GM23338 (cell line): ENCODE results near the gene PRKCI. TPM values are rescaled to one million over a fixed set of nuclear protein-coding genes. Genes with fewer than 3 reads are reported as not detected.
A peak's percentile ranks its signal among the peaks of the same experiment; 100 is the strongest.

Experiments
- ATAC-seq: fragments of 200-7000 bp; cut with Tn5 transposase; 3 replicates; pipeline ENCODE4 v1.9.1; 2020
- DNase-seq: peaks from one replicate; pipeline ENCODE4 v3.0.0-alpha.2; 2015; ENCODE audit warnings: low spot score
- H2AFZ ChIP-seq: fragments of 200-600 bp; sonication (generic); 2 replicates; pipeline ENCODE4 v1.8.0; 2016; ENCODE audit warnings: antibody characterized with exemption, mild to moderate bottlenecking, moderate library complexity
- H3F3A ChIP-seq: fragments of 200-600 bp; sonication (generic); replicated peaks from 2 replicates; pipeline ENCODE4 v1.8.0; 2017; ENCODE audit warnings: antibody characterized with exemption, mixed run types, low read depth
- H3K27ac ChIP-seq: fragments of 200-600 bp; sonication (generic); 2 replicates; pipeline ENCODE4 v1.6.1; 2016; ENCODE audit warnings: low read depth
- H3K27me3 ChIP-seq: fragments of 200-600 bp; sonication (generic); 2 replicates; pipeline ENCODE4 v1.8.0; 2016; ENCODE audit warnings: mild to moderate bottlenecking, mixed run types, moderate library complexity; ENCODE audit not compliant: insufficient read depth
- H3K36me3 ChIP-seq: fragments of 200-600 bp; sonication (generic); 2 replicates; pipeline ENCODE4 v1.8.0; 2016; ENCODE audit warnings: mild to moderate bottlenecking; ENCODE audit not compliant: insufficient read depth
- H3K4me1 ChIP-seq: fragments of 200-600 bp; sonication (generic); 2 replicates; pipeline ENCODE4 v1.8.0; 2016; ENCODE audit warnings: mild to moderate bottlenecking, moderate library complexity; ENCODE audit not compliant: insufficient read depth
- H3K4me2 ChIP-seq: fragments of 200-600 bp; sonication (generic); 2 replicates; pipeline ENCODE4 v1.7.1; 2017; ENCODE audit warnings: mixed run types
- H3K4me3 ChIP-seq: fragments of 200-600 bp; sonication (generic); 2 replicates; pipeline ENCODE4 v1.6.1; 2016; ENCODE audit warnings: mixed run types
- H3K79me2 ChIP-seq: fragments of 200-600 bp; sonication (generic); replicated peaks from 2 replicates; pipeline ENCODE4 v1.8.0; 2017; ENCODE audit warnings: mild to moderate bottlenecking; ENCODE audit not compliant: insufficient read depth
- H3K9me2 ChIP-seq: fragments of 200-600 bp; sonication (generic); 2 replicates; pipeline ENCODE4 v1.8.0; 2017; ENCODE audit not compliant: insufficient read depth
- H4K20me1 ChIP-seq: fragments of 200-600 bp; sonication (generic); replicated peaks from 2 replicates; pipeline ENCODE4 v1.8.0; 2017; ENCODE audit warnings: mild to moderate bottlenecking; ENCODE audit not compliant: insufficient read depth
- H3K27ac Mint-ChIP-seq: 2 replicates; pipeline ENCODE4 v1.8.0; 2020; ENCODE audit warnings: inconsistent platforms, mild to moderate bottlenecking, moderate library complexity, mixed read lengths
- H3K27me3 Mint-ChIP-seq: 3 replicates; pipeline ENCODE4 v1.8.0; 2022; ENCODE audit warnings: low read depth, mild to moderate bottlenecking, moderate library complexity, mixed read lengths, inconsistent platforms; ENCODE audit not compliant: insufficient read depth, poor library complexity
- H3K36me3 Mint-ChIP-seq: 3 replicates; pipeline ENCODE4 v1.8.0; 2021; ENCODE audit warnings: low read depth, mild to moderate bottlenecking, inconsistent platforms, moderate library complexity, mixed read lengths
- H3K4me1 Mint-ChIP-seq: 3 replicates; pipeline ENCODE4 v1.8.0; 2020; ENCODE audit warnings: mild to moderate bottlenecking, inconsistent platforms, mixed read lengths
- H3K4me3 Mint-ChIP-seq: 3 replicates; pipeline ENCODE4 v1.8.0; 2021; ENCODE audit warnings: moderate library complexity, mild to moderate bottlenecking, inconsistent platforms, mixed read lengths
- H3K9me3 Mint-ChIP-seq: 3 replicates; pipeline ENCODE4 v1.8.0; 2020; ENCODE audit warnings: moderate library complexity, mild to moderate bottlenecking, inconsistent platforms, mixed read lengths
- EZH2phosphoT487 ChIP-seq: fragments of 200-600 bp; sonication (generic); IDR thresholded peaks from one replicate; pipeline ENCODE4 v1.8.1; 2018; ENCODE audit warnings: antibody characterized with exemption; ENCODE audit not compliant: unreplicated experiment
- JUNB ChIP-seq: IDR thresholded peaks from one replicate; pipeline ENCODE4 v1.6.1; 2016; ENCODE audit warnings: antibody characterized with exemption; ENCODE audit not compliant: unreplicated experiment
- ZNF331 ChIP-seq: fragments of 250-450 bp; sonication (Bioruptor Pico); IDR thresholded peaks from 2 replicates; pipeline ENCODE4 v1.5.0; 2020; ENCODE audit warnings: low read depth, mild to moderate bottlenecking, moderate library complexity
- polyA plus RNA-seq: library from polyadenylated mRNA; unstranded; fragments of >200 nt; fragmentation: Nextera tagmentation; extraction: Ambion mirVana; gene quantifications from 2 replicates; pipeline ENCODE4 v1.2.1, GENCODE V29; 2016
- total RNA-seq: library from RNA; depleted of rRNA; stranded (reverse); fragments of >200 nt; shearing (Covaris generic); gene quantifications from 2 replicates; pipeline ENCODE4 v1.2.3, GENCODE V29; 2014
- TF ChIP-seq, protein P1 (sequence below): fragments of 250-450 bp; sonication (Bioruptor Pico); IDR thresholded peaks from 2 replicates; pipeline ENCODE4 v1.5.0; 2020; ENCODE audit warnings: mild to moderate bottlenecking, moderate library complexity
- TF ChIP-seq, protein P2 (sequence below): IDR thresholded peaks from 2 replicates; pipeline ENCODE4 v1.6.1; 2016; ENCODE audit warnings: antibody characterized with exemption
- TF ChIP-seq, protein P3 (sequence below), 2 experiments: fragments of 200-600 bp in 1 of 2; sonication (generic) in 1 of 2; conservative IDR thresholded peaks; 2 replicates each; pipeline versions ENCODE4 v1.5.1 to v1.6.1; 2016 to 2017; ENCODE audit warnings: antibody characterized with exemption in 2 of 2, low read depth in 2 of 2, mild to moderate bottlenecking in 2 of 2, moderate library complexity in 1 of 2

The PRKCI gene
- total and polyA plus RNA-seq, 2 experiments from 2014 or later, result 58.0 to 119 TPM

DNA sequence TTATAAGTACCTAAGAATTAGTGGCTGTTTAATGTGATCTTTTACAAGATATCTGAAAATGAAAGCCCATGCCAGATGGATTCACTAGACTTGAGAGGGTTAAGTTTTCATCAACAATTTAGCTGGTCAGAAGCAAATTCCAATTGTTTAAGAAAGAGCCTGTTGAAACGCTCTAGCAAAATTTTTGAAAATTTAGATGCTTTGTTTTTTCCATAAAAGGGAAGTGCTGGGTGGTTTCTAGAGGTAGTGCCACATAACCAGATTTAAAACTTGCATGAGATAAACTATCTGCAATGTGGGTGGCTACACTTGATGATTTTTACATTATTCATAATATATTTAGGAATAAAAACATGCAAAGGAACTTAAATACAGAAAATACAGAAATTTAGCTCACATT lies 86.8 kb downstream of the PRKCI start (continued):
- TF ChIP-seq, protein P1, sequence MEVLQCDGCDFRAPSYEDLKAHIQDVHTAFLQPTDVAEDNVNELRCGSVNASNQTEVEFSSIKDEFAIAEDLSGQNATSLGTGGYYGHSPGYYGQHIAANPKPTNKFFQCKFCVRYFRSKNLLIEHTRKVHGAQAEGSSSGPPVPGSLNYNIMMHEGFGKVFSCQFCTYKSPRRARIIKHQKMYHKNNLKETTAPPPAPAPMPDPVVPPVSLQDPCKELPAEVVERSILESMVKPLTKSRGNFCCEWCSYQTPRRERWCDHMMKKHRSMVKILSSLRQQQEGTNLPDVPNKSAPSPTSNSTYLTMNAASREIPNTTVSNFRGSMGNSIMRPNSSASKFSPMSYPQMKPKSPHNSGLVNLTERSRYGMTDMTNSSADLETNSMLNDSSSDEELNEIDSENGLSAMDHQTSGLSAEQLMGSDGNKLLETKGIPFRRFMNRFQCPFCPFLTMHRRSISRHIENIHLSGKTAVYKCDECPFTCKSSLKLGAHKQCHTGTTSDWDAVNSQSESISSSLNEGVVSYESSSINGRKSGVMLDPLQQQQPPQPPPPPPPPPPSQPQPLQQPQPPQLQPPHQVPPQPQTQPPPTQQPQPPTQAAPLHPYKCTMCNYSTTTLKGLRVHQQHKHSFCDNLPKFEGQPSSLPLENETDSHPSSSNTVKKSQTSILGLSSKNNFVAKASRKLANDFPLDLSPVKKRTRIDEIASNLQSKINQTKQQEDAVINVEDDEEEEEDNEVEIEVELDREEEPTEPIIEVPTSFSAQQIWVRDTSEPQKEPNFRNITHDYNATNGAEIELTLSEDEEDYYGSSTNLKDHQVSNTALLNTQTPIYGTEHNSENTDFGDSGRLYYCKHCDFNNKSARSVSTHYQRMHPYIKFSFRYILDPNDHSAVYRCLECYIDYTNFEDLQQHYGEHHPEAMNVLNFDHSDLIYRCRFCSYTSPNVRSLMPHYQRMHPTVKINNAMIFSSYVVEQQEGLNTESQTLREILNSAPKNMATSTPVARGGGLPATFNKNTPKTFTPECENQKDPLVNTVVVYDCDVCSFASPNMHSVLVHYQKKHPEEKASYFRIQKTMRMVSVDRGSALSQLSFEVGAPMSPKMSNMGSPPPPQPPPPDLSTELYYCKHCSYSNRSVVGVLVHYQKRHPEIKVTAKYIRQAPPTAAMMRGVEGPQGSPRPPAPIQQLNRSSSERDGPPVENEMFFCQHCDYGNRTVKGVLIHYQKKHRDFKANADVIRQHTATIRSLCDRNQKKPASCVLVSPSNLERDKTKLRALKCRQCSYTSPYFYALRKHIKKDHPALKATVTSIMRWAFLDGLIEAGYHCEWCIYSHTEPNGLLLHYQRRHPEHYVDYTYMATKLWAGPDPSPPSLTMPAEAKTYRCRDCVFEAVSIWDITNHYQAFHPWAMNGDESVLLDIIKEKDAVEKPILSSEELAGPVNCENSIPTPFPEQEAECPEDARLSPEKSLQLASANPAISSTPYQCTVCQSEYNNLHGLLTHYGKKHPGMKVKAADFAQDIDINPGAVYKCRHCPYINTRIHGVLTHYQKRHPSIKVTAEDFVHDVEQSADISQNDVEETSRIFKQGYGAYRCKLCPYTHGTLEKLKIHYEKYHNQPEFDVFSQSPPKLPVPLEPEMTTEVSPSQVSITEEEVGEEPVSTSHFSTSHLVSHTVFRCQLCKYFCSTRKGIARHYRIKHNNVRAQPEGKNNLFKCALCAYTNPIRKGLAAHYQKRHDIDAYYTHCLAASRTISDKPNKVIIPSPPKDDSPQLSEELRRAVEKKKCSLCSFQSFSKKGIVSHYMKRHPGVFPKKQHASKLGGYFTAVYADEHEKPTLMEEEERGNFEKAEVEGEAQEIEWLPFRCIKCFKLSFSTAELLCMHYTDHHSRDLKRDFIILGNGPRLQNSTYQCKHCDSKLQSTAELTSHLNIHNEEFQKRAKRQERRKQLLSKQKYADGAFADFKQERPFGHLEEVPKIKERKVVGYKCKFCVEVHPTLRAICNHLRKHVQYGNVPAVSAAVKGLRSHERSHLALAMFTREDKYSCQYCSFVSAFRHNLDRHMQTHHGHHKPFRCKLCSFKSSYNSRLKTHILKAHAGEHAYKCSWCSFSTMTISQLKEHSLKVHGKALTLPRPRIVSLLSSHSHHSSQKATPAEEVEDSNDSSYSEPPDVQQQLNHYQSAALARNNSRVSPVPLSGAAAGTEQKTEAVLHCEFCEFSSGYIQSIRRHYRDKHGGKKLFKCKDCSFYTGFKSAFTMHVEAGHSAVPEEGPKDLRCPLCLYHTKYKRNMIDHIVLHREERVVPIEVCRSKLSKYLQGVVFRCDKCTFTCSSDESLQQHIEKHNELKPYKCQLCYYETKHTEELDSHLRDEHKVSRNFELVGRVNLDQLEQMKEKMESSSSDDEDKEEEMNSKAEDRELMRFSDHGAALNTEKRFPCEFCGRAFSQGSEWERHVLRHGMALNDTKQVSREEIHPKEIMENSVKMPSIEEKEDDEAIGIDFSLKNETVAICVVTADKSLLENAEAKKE (CRISPR knock-in tag), result no peak

DNA sequence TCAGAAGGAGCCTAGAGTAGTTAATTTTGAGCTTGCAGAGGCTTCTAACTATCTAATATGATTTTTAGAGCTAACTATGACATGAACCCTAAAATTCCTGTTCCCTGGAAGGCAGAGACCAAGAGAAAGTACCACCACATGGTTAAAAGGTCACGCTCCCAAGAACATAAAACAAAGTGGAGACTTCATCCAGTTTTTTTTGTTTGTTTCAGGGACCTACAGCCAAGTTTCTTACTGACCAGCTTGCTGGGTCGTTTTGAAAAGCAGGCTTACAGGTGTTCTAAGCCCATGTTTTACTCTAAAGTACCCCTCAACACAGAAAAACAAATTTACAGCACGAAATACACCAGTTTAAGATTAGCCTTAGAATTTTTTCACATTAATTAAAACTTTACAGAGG lies 95.7 kb downstream of the PRKCI start:
- Mint-ChIP-seq H3K36me3 (no peaks in the 10 kb centered on the region), H3K27me3 (peaks cover 5% of the 10 kb centered on the region), H3K4me3 (no peak overlapping the region), H3K27ac (no peak overlapping the region), H3K4me1 (peaks cover 33% of the 10 kb centered on the region), H3K9me3 (no peaks in the 10 kb centered on the region; the same call in 2 of the 3 replicates)
- Histone ChIP-seq H3K27ac (no peak overlapping the region), H3K36me3 (no peaks in the 10 kb centered on the region), H3K4me3 (no peak overlapping the region), H3K27me3 (peaks cover 5% of the 10 kb centered on the region; the same call in 1 of the 2 replicates), H4K20me1 (no peaks in the 10 kb centered on the region), H3K79me2 (no peaks in the 10 kb centered on the region), H3K9me2 (no peaks in the 10 kb centered on the region), H3K4me2 (no peak overlapping the region), H2AFZ (peak overlapping the region; percentile 19; the same call in 1 of the 2 replicates), H3K4me1 (peaks cover 35% of the 10 kb centered on the region), H3F3A (no peaks in the 10 kb centered on the region)
- DNase-seq (no peak), ATAC-seq (no peak)
- TF ChIP-seq, protein P2, sequence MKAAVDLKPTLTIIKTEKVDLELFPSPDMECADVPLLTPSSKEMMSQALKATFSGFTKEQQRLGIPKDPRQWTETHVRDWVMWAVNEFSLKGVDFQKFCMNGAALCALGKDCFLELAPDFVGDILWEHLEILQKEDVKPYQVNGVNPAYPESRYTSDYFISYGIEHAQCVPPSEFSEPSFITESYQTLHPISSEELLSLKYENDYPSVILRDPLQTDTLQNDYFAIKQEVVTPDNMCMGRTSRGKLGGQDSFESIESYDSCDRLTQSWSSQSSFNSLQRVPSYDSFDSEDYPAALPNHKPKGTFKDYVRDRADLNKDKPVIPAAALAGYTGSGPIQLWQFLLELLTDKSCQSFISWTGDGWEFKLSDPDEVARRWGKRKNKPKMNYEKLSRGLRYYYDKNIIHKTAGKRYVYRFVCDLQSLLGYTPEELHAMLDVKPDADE, result no peak
- TF ChIP-seq, protein P3, sequence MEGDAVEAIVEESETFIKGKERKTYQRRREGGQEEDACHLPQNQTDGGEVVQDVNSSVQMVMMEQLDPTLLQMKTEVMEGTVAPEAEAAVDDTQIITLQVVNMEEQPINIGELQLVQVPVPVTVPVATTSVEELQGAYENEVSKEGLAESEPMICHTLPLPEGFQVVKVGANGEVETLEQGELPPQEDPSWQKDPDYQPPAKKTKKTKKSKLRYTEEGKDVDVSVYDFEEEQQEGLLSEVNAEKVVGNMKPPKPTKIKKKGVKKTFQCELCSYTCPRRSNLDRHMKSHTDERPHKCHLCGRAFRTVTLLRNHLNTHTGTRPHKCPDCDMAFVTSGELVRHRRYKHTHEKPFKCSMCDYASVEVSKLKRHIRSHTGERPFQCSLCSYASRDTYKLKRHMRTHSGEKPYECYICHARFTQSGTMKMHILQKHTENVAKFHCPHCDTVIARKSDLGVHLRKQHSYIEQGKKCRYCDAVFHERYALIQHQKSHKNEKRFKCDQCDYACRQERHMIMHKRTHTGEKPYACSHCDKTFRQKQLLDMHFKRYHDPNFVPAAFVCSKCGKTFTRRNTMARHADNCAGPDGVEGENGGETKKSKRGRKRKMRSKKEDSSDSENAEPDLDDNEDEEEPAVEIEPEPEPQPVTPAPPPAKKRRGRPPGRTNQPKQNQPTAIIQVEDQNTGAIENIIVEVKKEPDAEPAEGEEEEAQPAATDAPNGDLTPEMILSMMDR (conservative IDR thresholded peaks at IDR 0.05; ENCODE audit: low read depth in 2 of 2), result no peak
- TF ChIP-seq, protein P1 (CRISPR knock-in tag), result no peak
- TF ChIP-seq EZH2phosphoT487 (no peak), JUNB (no peak), ZNF331 (CRISPR knock-in tag) (no peak)
